B cell (primary cell): ENCODE measurements around the gene EFCAB9. TPM values are rescaled to one million over a fixed set of nuclear protein-coding genes. Genes with fewer than 3 reads are reported as not detected.

Experiments
- ATAC-seq: fragments of 200-7000 bp; cut with Tn5 transposase; one replicate; pipeline ENCODE4 v1.10.0; 2021; ENCODE audit warnings: low read depth, mild to moderate bottlenecking, moderate number of reproducible peaks, moderate library complexity
- CTCF ChIA-PET: fragments of 350-600 bp; sonication (Branson Sonifier 250); formaldehyde crosslinking; loops from one replicate; lab custom pipeline; 2021; ENCODE audit warnings: antibody characterized with exemption, inconsistent platforms; lab: Charles Lee
- POLR2A ChIA-PET: fragments of 350-600 bp; sonication (Branson Sonifier 250); formaldehyde crosslinking; loops from one replicate; lab custom pipeline; 2021; ENCODE audit warnings: antibody characterized with exemption; lab: Charles Lee
- DNase-seq: peaks from one replicate; pipeline ENCODE4 v3.0.0; 2013
- H2AFZ ChIP-seq: 2 replicates; pipeline ENCODE4 v1.6.1; 2012; ENCODE audit warnings: mild to moderate bottlenecking, low read depth, low read length; ENCODE audit not compliant: insufficient read depth, poor library complexity, severe bottlenecking
- H3K27ac ChIP-seq, 2 donors: 1 replicate in 1 of 2; 2 replicates in 1 of 2; pipeline ENCODE4 v1.5.1; 2012 to 2013; ENCODE audit warnings: low read length in 2 of 2, mild to moderate bottlenecking in 2 of 2, moderate library complexity in 1 of 2
- H3K27me3 ChIP-seq, 4 experiments: fragments of 200-600 bp in 1 of 4; sonication (generic) in 1 of 4; replicated peaks in 1 of 4; 1 replicate in 2 of 4; 2 replicates in 2 of 4; pipeline versions ENCODE4 v1.6.1 to v1.7.0; 2013 to 2016; ENCODE audit warnings: low read length in 3 of 4, mild to moderate bottlenecking in 2 of 4, mixed read lengths in 1 of 4, moderate library complexity in 1 of 4; ENCODE audit not compliant: insufficient read depth in 4 of 4, control insufficient read depth in 3 of 4; ENCODE audit errors: control extremely low read depth in 1 of 4
- H3K36me3 ChIP-seq, 2 experiments: replicated peaks in 1 of 2; 1 replicate in 1 of 2; 2 replicates in 1 of 2; pipeline versions ENCODE4 v1.6.1 to v1.7.1; 2013; ENCODE audit warnings: low read length in 1 of 2; ENCODE audit not compliant: insufficient read depth in 2 of 2, control insufficient read depth in 1 of 2; ENCODE audit errors: control extremely low read depth in 1 of 2, extremely low read depth in 1 of 2
- H3K4me1 ChIP-seq, 2 donors: fragments of 200-600 bp in 1 of 2; sonication (generic) in 1 of 2; 1 replicate in 1 of 2; 2 replicates in 1 of 2; pipeline versions ENCODE4 v1.5.1 to v1.6.1; 2013 to 2017; ENCODE audit warnings: low read length in 2 of 2; ENCODE audit not compliant: control insufficient read depth in 2 of 2, insufficient read depth in 2 of 2
- H3K4me2 ChIP-seq: replicated peaks from 2 replicates; pipeline ENCODE3; 2012; ENCODE audit warnings: mild to moderate bottlenecking, low read depth, low read length; ENCODE audit not compliant: poor library complexity, severe bottlenecking
- H3K4me3 ChIP-seq, 5 experiments: fragments of 200-600 bp in 1 of 5; sonication (generic) in 1 of 5; 1 replicate in 3 of 5; 2 replicates in 2 of 5; pipeline versions ENCODE4 v1.5.1 to v1.7.0; 2011 to 2016; ENCODE audit warnings: low read length in 4 of 5, mild to moderate bottlenecking in 4 of 5, low read depth in 2 of 5, control low read depth in 1 of 5, moderate library complexity in 1 of 5; ENCODE audit not compliant: insufficient read depth in 1 of 5; ENCODE audit errors: control extremely low read depth in 1 of 5, extremely low read depth in 1 of 5
- H3K79me2 ChIP-seq: fragments of 200-600 bp; sonication (generic); one replicate; pipeline ENCODE4 v1.6.0; 2016; ENCODE audit warnings: low read length; ENCODE audit not compliant: control insufficient read depth, insufficient read depth
- H3K9ac ChIP-seq: fragments of 200-600 bp; sonication (generic); 2 replicates; pipeline ENCODE4 v1.6.1; 2017; ENCODE audit warnings: mild to moderate bottlenecking, low read length, moderate library complexity
- H3K9me3 ChIP-seq, 3 donors: one replicate each; pipeline versions ENCODE4 v1.6.1 to v1.7.1; 2013; ENCODE audit warnings: low read length in 2 of 3; ENCODE audit not compliant: control insufficient read depth in 2 of 3, insufficient read depth in 1 of 3; ENCODE audit errors: control extremely low read depth in 1 of 3
- H4K20me1 ChIP-seq: 2 replicates; pipeline ENCODE4 v1.6.0; 2012; ENCODE audit warnings: mild to moderate bottlenecking, low read length; ENCODE audit not compliant: insufficient read depth, control insufficient read depth, poor library complexity, severe bottlenecking
- H3K27ac Mint-ChIP-seq: one replicate; pipeline ENCODE4 v1.8.0; 2021; ENCODE audit warnings: mixed read lengths
- H3K27me3 Mint-ChIP-seq: one replicate; pipeline ENCODE4 v1.8.0; 2021; ENCODE audit warnings: mixed read lengths
- H3K4me1 Mint-ChIP-seq: one replicate; pipeline ENCODE4 v1.8.0; 2021; ENCODE audit warnings: mixed read lengths
- H3K4me3 Mint-ChIP-seq: one replicate; pipeline ENCODE4 v1.8.0; 2021; ENCODE audit warnings: mixed read lengths
- H3K9me3 Mint-ChIP-seq: one replicate; pipeline ENCODE4 v1.8.0; 2022; ENCODE audit warnings: mixed read lengths; ENCODE audit not compliant: insufficient read depth
- EZH2 ChIP-seq: IDR thresholded peaks from 2 replicates; pipeline ENCODE4 v1.6.1; 2012; ENCODE audit warnings: borderline replicate concordance, low read depth, mild to moderate bottlenecking, moderate library complexity, low read length; ENCODE audit not compliant: insufficient read depth, poor library complexity, severe bottlenecking
- WGBS: methylation state at CpG from one replicate; pipeline ENCODE4 v1.1.5; 2013; ENCODE audit warnings: missing lambda C conversion rate; ENCODE audit not compliant: insufficient coverage; 5-methylcytosine and 5-hydroxymethylcytosine counted together
- intact Hi-C: fragments of 100-400 bp; cut with micrococcal nuclease; formaldehyde crosslinking; loops from one replicate; pipeline ENCODE4 v1.10.0; 2022
- polyA plus RNA-seq: library from polyadenylated mRNA; depleted of rRNA; stranded (reverse); fragments of >200 nt; gene quantifications from 2 replicates; pipeline ENCODE4 v1.2.3, GENCODE V29; 2012
- total RNA-seq, 2 donors: library from RNA; stranded (reverse); fragments of 120-200 nt in 1 of 2; gene quantifications; 1 replicate in 1 of 2; 2 replicates in 1 of 2; pipeline versions ENCODE4 v1.2.3 to v1.2.4, GENCODE V29; 2013 to 2022
- TF ChIP-seq, protein P1 (sequence below): fragments of 200-600 bp; IDR thresholded peaks from one replicate; pipeline ENCODE4 v1.8.0; 2022; ENCODE audit warnings: antibody characterized with exemption, mild to moderate bottlenecking

Gene EFCAB9
- total and polyA plus RNA-seq, 2 donors (not counting 1 experiment from before 2014, with no cell fraction given): not detected

DNA sequence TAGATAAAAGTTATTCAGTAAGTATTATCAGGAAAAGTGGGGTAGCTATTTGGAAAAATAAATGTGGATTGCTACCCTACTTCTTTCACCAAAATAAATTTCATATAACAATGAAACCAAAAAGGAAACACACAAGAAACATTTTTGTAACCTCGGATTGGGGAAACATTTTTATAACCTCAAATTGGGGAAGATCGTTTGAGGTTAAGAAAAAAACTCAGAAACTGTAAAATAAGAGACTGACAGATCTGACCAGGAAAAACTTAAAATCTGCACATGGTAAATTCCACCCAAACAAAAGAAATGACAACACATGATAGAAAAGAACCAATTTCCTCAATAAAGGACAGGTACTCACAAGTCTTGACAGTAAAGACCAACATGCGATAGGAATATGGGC, 13.5 kb downstream of the EFCAB9 start:
- H3K9ac ChIP-seq: no peak overlapping the region
- H3K27ac ChIP-seq: no peak overlapping the region
- TF ChIP-seq EZH2: no peak
- TF ChIP-seq, protein P1, sequence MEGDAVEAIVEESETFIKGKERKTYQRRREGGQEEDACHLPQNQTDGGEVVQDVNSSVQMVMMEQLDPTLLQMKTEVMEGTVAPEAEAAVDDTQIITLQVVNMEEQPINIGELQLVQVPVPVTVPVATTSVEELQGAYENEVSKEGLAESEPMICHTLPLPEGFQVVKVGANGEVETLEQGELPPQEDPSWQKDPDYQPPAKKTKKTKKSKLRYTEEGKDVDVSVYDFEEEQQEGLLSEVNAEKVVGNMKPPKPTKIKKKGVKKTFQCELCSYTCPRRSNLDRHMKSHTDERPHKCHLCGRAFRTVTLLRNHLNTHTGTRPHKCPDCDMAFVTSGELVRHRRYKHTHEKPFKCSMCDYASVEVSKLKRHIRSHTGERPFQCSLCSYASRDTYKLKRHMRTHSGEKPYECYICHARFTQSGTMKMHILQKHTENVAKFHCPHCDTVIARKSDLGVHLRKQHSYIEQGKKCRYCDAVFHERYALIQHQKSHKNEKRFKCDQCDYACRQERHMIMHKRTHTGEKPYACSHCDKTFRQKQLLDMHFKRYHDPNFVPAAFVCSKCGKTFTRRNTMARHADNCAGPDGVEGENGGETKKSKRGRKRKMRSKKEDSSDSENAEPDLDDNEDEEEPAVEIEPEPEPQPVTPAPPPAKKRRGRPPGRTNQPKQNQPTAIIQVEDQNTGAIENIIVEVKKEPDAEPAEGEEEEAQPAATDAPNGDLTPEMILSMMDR: no peak
- H2AFZ ChIP-seq: no peak overlapping the region
- no peak overlapping the region for H3K4me2 ChIP-seq
- no peaks in the 10 kb centered on the region for H4K20me1 ChIP-seq
- H3K27me3 ChIP-seq: no peaks in the 10 kb centered on the region
- no peaks in the 10 kb centered on the region for H3K4me1 ChIP-seq
- POLR2A ChIA-PET: no interaction called here
- CTCF ChIA-PET: no interaction called here
- no peaks in the 10 kb centered on the region for H3K79me2 ChIP-seq
- Mint-ChIP-seq H3K4me1 (peaks cover 2% of the 10 kb centered on the region), H3K27me3 (no peaks in the 10 kb centered on the region), H3K4me3 (no peak overlapping the region), H3K27ac (no peak overlapping the region), H3K9me3 (no peaks in the 10 kb centered on the region)
- H3K36me3 ChIP-seq: peaks cover 0 to 14% of the 10 kb centered on the region in 2 experiments
- no peak overlapping the region for H3K4me3 ChIP-seq
- DNase-seq (no peak), ATAC-seq (no peak)
- intact Hi-C loops: no loop called here
- H3K9me3 ChIP-seq: no peaks in the 10 kb centered on the region
- no CpG with 5 or more reads among the region's 3 CpGs for WGBS

GRCh38 chr5:172209714-172210113, 15.7 kb downstream of the EFCAB9 start:
- H4K20me1 ChIP-seq: no peaks in the 10 kb centered on the region

More at GRCh38 chr5:172209714-172210113, 15.7 kb downstream of the EFCAB9 start:
- no peaks in the 10 kb centered on the region for H3K27me3 ChIP-seq
- Mint-ChIP-seq H3K27ac (no peak overlapping the region), H3K4me1 (peaks cover 2% of the 10 kb centered on the region), H3K9me3 (no peaks in the 10 kb centered on the region), H3K4me3 (no peak overlapping the region), H3K27me3 (no peaks in the 10 kb centered on the region)
- ChIA-PET POLR2A (no interaction called here), CTCF (interaction anchor here (0.5 to 1.0 kb wide), 2 partner anchors 20 to 82 kb away, joined by 3 read pairs; no protein-coding TSS in a partner anchor)
- no peak overlapping the region for H3K4me3 ChIP-seq
- H3K79me2 ChIP-seq: no peaks in the 10 kb centered on the region
- TF ChIP-seq, protein P1: no peak
- TF ChIP-seq EZH2: no peak
- ATAC-seq: no peak
- no peak overlapping the region for H3K4me2 ChIP-seq
- no peaks in the 10 kb centered on the region for H3K4me1 ChIP-seq
- H3K27ac ChIP-seq: no peak overlapping the region
- no peak overlapping the region for H3K9ac ChIP-seq
- WGBS: no CpG with 5 or more reads among the region's 2 CpGs
- H3K9me3 ChIP-seq: no peaks in the 10 kb centered on the region
- peaks cover 0 to 14% of the 10 kb centered on the region in 2 experiments for H3K36me3 ChIP-seq
- no peak for DNase-seq
- H2AFZ ChIP-seq: no peak overlapping the region
- intact Hi-C loops: no loop called here
